Mesendoderm (in vitro differentiated cells): Measurements from ENCODE around the gene IGFALS.

ENCODE experiments used
- DNase-seq: peaks from one replicate; pipeline ENCODE4 v3.0.0; 2013
- H2AK5ac ChIP-seq: 2 replicates; pipeline ENCODE4 v1.6.1; 2013; ENCODE audit warnings: low read length, inconsistent platforms
- H2BK120ac ChIP-seq: 2 replicates; pipeline ENCODE4 v1.6.1; 2013; ENCODE audit warnings: low read depth, mild to moderate bottlenecking, low read length, moderate library complexity, mixed read lengths
- H2BK15ac ChIP-seq: replicated peaks from 2 replicates; pipeline ENCODE4 v1.6.1; 2013; ENCODE audit warnings: low read depth, mild to moderate bottlenecking, moderate library complexity
- H2BK5ac ChIP-seq: 2 replicates; pipeline ENCODE4 v1.6.1; 2013; ENCODE audit warnings: low read length, inconsistent platforms
- H3K18ac ChIP-seq: 2 replicates; pipeline ENCODE4 v1.6.1; 2013; ENCODE audit warnings: mild to moderate bottlenecking, low read length, mixed read lengths
- H3K23ac ChIP-seq: one replicate; pipeline ENCODE4 v1.6.1; 2013; ENCODE audit warnings: low read length
- H3K27ac ChIP-seq: 2 replicates; pipeline ENCODE4 v1.5.1; 2013; ENCODE audit warnings: low read depth, mild to moderate bottlenecking, inconsistent platforms, low read length, moderate library complexity
- H3K27me3 ChIP-seq: 2 replicates; pipeline ENCODE4 v1.6.1; 2013; ENCODE audit warnings: low read length, control low read depth, mild to moderate bottlenecking, inconsistent platforms; ENCODE audit not compliant: insufficient read depth, poor library complexity
- H3K36me3 ChIP-seq: 2 replicates; pipeline ENCODE4 v1.6.1; 2013; ENCODE audit warnings: low read length, inconsistent platforms; ENCODE audit not compliant: control insufficient read depth, insufficient read depth
- H3K4ac ChIP-seq: one replicate; pipeline ENCODE4 v1.6.1; 2013; ENCODE audit warnings: low read depth, mild to moderate bottlenecking, low read length, moderate library complexity
- H3K4me1 ChIP-seq: 2 replicates; pipeline ENCODE4 v1.6.1; 2013; ENCODE audit warnings: low read depth, low read length, inconsistent platforms; ENCODE audit not compliant: control insufficient read depth
- H3K4me2 ChIP-seq: 2 replicates; pipeline ENCODE4 v1.6.1; 2013; ENCODE audit warnings: low read length
- H3K4me3 ChIP-seq: 2 replicates; pipeline ENCODE4 v1.5.1; 2013; ENCODE audit warnings: mild to moderate bottlenecking, low read length
- H3K56ac ChIP-seq: one replicate; pipeline ENCODE4 v1.6.1; 2013; ENCODE audit warnings: low read length
- H3K79me1 ChIP-seq: 2 replicates; pipeline ENCODE4 v1.6.1; 2013; ENCODE audit warnings: low read length, inconsistent platforms
- H3K79me2 ChIP-seq: 2 replicates; pipeline ENCODE4 v1.6.1; 2013; ENCODE audit warnings: mild to moderate bottlenecking, low read length; ENCODE audit not compliant: control insufficient read depth, insufficient read depth
- H3K9ac ChIP-seq: 2 replicates; pipeline ENCODE4 v1.6.1; 2013; ENCODE audit warnings: low read length, inconsistent platforms
- H4K5ac ChIP-seq: one replicate; pipeline ENCODE4 v1.6.1; 2013; ENCODE audit warnings: low read length
- H4K8ac ChIP-seq: one replicate; pipeline ENCODE4 v1.6.1; 2013; ENCODE audit warnings: low read depth, mild to moderate bottlenecking, control low read depth, low read length, moderate library complexity
- WGBS: extraction: QIAGEN DNeasy Blood & Tissue Kit; methylation state at CpG from one replicate; pipeline ENCODE4 v1.1.7; 2013; ENCODE audit warnings: low lambda C conversion rate, missing lambda C conversion rate; ENCODE audit not compliant: insufficient coverage; ENCODE audit errors: extremely low coverage; 5-methylcytosine and 5-hydroxymethylcytosine counted together

IGFALS gene

DNA sequence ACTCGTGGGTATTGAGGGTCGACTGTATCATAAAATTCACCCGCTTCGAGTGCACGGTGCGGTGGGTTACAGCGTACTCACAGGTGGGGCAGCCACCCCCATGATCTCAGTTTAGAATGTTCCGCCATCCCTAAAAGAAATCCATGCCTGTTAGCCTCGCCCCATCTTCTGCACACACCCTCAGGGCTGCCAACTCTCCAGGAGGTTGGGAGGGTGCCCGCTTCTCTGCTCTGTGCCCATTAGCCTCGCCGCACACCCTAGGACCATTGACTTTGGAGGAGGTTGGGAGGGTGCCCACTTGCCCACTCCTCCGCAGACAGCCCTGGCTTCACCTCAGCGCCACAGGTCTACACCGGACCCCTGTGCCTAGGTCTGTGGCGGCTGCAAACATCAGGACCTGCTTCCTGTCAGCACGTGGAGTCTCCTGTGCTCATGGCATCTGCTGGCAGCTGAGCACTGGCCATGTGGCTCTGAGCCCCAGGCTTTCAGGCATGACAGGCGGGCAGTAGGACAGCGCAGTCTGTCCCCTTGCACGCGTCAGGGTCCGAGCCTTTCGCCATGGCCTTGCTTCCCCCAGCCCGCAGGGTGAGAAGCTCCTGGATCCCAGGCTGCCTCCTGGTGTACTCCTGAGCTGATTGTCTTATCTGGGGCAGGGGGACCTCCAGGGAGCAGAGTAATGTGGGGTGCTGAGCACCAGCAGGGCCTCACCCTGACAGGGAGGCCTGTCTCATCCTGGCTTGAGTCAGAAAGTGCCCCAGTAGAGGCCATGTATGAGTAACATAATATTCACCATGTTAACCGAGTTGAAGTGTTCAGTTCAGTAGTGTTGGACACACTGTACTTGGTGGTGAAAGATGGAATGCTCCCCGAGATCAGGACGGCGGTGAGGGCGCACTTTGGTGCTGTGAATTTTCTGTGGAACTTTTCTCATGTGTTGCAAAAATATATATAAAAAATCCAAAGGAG lies 44.1 kb downstream of the IGFALS start:
- DNase-seq = no peak
- WGBS = no CpG with 5 or more reads among the region's 29 CpGs

DNA sequence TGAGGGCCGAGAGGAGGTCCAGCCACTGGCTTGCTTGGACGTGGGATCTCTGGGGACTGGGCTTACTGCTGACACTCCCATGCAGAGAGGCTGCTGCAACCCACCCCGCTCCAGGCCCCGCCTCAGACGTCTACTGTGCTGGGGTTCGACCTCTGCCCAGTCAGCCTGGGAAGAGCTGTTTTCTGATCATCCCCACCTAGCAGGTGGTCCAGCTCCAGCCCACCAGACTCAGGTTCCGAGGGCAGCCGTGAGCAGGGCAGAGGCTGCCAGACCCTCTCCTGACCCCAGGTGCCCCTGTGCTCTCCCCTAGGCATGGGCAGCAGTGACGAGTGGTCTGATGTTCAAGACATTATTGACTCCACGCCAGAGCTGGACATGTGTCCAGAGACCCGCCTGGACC lies 45.6 kb downstream of the IGFALS start:
- Histone ChIP-seq H4K8ac (no peak overlapping the region), H4K5ac (no peak overlapping the region), H3K18ac (no peak overlapping the region), H2BK5ac (no peak overlapping the region), H3K4me3 (no peak overlapping the region), H3K36me3 (peaks cover 2% of the 10 kb centered on the region), H3K27me3 (no peaks in the 10 kb centered on the region), H3K79me2 (no peaks in the 10 kb centered on the region), H3K23ac (no peak overlapping the region), H3K4ac (no peak overlapping the region), H3K4me1 (no peaks in the 10 kb centered on the region), H3K79me1 (no peaks in the 10 kb centered on the region), H3K4me2 (no peak overlapping the region), H2BK120ac (no peak overlapping the region), H3K9ac (no peak overlapping the region), H2BK15ac (no peak overlapping the region), H3K27ac (no peak overlapping the region), H3K56ac (no peak overlapping the region), H2AK5ac (no peak overlapping the region)
- WGBS = no CpG with 5 or more reads among the region's 11 CpGs
- DNase-seq = no peak

More for the DNA sequence above, 44.1 kb downstream of the IGFALS start:
- Histone ChIP-seq H3K79me2 (no peaks in the 10 kb centered on the region), H3K27me3 (no peaks in the 10 kb centered on the region), H2AK5ac (no peak overlapping the region), H3K4me2 (no peak overlapping the region), H3K4me3 (no peak overlapping the region), H3K4me1 (no peaks in the 10 kb centered on the region), H3K18ac (no peak overlapping the region), H4K5ac (no peak overlapping the region), H2BK5ac (no peak overlapping the region), H3K9ac (no peak overlapping the region), H3K23ac (no peak overlapping the region), H3K79me1 (no peaks in the 10 kb centered on the region), H2BK15ac (no peak overlapping the region), H3K56ac (no peak overlapping the region), H3K27ac (no peak overlapping the region), H3K4ac (no peak overlapping the region), H4K8ac (no peak overlapping the region), H2BK120ac (no peak overlapping the region), H3K36me3 (peaks cover 2% of the 10 kb centered on the region)

DNA sequence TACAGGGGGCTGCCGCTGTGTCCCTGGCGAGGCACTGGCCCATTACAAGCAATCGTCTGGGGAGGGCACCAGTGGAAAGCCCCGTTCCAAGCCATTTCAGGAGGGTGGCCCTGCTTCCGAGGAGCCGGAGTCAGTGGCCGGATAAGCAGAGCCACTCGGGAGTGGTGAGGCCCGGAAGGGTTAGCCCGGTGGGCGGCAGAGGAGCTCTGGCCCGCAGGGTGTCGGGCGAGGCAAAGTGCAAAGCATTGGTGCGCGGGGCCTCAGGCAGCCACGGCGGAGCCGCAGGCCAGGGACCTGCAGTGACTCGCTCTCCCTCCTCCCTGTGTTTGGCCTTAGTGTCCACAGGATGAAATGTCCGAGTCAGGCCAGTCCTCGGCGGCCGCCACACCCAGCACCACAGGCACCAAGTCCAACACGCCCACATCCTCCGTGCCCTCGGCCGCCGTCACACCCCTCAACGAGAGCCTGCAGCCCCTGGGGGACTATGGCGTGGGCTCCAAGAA lies 46.8 kb downstream of the IGFALS start:
- H3K23ac ChIP-seq = no peak overlapping the region
- H3K9ac ChIP-seq = no peak overlapping the region
- H2BK120ac ChIP-seq = no peak overlapping the region
- no peak overlapping the region for H3K4ac ChIP-seq
- no peak overlapping the region for H3K27ac ChIP-seq
- no peak overlapping the region for H3K18ac ChIP-seq
- no peaks in the 10 kb centered on the region for H3K79me1 ChIP-seq
- no peak overlapping the region for H2BK15ac ChIP-seq
- H2AK5ac ChIP-seq = no peak overlapping the region
- no peak overlapping the region for H2BK5ac ChIP-seq
- whole genome bisulfite sequencing = no CpG with 5 or more reads among the region's 31 CpGs
- no peak overlapping the region for H3K56ac ChIP-seq
- H3K4me1 ChIP-seq = no peaks in the 10 kb centered on the region
- H3K36me3 ChIP-seq = no peaks in the 10 kb centered on the region
- no peak overlapping the region for H4K5ac ChIP-seq
- H3K4me2 ChIP-seq = no peak overlapping the region
- H4K8ac ChIP-seq = no peak overlapping the region
- H3K27me3 ChIP-seq = no peaks in the 10 kb centered on the region
- no peak for DNase-seq
- no peaks in the 10 kb centered on the region for H3K79me2 ChIP-seq
- H3K4me3 ChIP-seq = no peak overlapping the region

DNA sequence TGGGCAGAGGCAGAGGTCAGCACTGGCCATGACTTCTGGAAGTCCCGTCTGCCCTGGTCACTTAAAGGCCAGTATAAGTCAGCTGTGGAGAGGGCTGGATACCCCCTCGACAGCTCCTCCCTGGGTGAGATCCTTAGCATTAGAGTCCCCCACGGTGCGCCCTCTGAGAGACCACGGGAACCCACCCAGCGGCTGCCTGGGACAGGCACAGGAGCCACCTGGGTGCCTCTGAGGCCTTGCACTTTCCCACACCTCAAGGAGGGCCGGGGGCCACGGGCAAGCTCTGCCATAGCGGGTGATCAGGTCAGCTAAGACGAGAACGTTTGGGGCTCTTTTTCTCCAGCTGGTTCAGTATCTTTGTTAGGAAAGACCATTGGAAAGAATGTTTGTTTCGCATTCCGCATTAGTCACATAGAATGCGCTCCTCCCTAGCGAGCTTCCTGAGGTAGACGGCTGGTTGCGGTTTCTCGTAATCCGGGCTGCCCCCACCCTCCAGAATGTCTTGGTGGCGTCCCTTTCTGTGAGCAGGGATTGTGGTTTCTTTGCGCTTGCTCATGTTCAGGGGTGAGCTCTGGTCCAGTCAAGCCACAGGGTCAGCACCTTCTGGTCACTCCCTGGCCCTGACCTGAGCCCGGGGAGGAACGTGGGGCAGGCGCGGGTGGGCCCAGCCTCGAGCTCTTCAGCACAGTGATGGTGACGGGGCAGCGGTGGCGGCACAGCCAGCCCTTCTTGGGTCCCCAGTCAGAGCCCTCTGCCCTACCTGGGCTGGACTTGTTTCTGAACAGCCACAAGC lies 47.4 kb downstream of the IGFALS start:
- no CpG with 5 or more reads among the region's 29 CpGs for WGBS
- Histone ChIP-seq H4K5ac (no peak overlapping the region), H4K8ac (no peak overlapping the region), H3K79me2 (no peaks in the 10 kb centered on the region), H2BK5ac (no peak overlapping the region), H3K56ac (no peak overlapping the region), H3K4me3 (no peak overlapping the region), H3K79me1 (no peaks in the 10 kb centered on the region), H3K27me3 (no peaks in the 10 kb centered on the region), H2BK15ac (no peak overlapping the region), H3K9ac (no peak overlapping the region), H3K23ac (no peak overlapping the region), H3K18ac (no peak overlapping the region), H3K4ac (no peak overlapping the region), H3K4me1 (no peaks in the 10 kb centered on the region), H3K27ac (no peak overlapping the region), H3K4me2 (no peak overlapping the region), H2BK120ac (no peak overlapping the region), H2AK5ac (no peak overlapping the region), H3K36me3 (no peaks in the 10 kb centered on the region)
- peak; percentile 60 for DNase-seq

DNA sequence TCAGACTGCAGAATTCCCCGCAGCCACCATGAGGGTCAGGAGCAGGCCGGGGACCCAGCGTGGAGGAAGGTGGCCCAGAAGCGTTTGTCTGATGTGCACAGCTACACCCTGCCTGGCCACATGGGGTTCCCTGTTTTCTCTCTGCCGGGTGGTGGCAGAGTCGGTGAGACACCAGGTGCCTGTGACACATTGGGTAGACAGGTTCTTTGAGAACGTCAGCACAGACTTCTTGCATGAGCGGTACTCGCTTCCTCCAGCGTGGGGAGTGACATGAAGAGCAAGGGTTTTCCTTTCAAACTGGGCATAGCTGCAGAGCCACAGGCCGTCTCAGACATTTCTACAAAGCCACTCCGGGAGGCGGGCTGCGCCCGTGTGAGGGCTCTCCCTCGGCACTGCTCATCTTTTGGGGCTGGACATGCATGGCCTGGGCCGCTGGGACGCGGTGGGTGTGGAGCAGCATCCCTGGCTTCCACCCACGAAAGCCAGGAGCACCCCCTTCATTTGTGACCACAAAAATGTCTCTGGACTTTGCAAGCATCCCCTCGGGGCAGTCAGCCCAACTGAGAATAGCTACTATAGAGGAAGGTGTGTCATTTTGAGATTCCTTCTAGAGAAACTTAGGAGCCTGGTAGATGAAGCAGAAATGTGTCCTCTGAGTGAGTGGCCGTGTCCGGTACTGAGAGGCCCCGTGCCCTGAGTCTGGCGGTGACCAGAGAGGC lies 48.2 kb downstream of the IGFALS start:
- Histone ChIP-seq H3K79me2 (no peaks in the 10 kb centered on the region), H2AK5ac (no peak overlapping the region), H3K79me1 (no peaks in the 10 kb centered on the region), H3K4me2 (no peak overlapping the region), H2BK120ac (no peak overlapping the region), H3K18ac (no peak overlapping the region), H4K5ac (no peak overlapping the region), H3K4ac (no peak overlapping the region), H3K56ac (no peak overlapping the region), H3K36me3 (no peaks in the 10 kb centered on the region), H3K23ac (no peak overlapping the region), H2BK15ac (no peak overlapping the region), H4K8ac (no peak overlapping the region), H2BK5ac (no peak overlapping the region), H3K27me3 (no peaks in the 10 kb centered on the region), H3K4me3 (no peak overlapping the region), H3K9ac (no peak overlapping the region), H3K27ac (no peak overlapping the region), H3K4me1 (no peaks in the 10 kb centered on the region)
- WGBS = no CpG with 5 or more reads among the region's 25 CpGs
- DNase-seq = peak; percentile 14
